Endodermal cell (in vitro differentiated cells): ENCODE measurements around the gene PCBP4. TPM values are rescaled to one million over a fixed set of nuclear protein-coding genes. Genes with fewer than 3 reads are reported as not detected.

Experiments used
- DNase-seq: peaks from one replicate; pipeline ENCODE4 v3.0.0-alpha.2; 2017
- H3K27ac ChIP-seq: 2 replicates; pipeline ENCODE4 v1.5.1; 2013; ENCODE audit warnings: mild to moderate bottlenecking, low read depth, low read length, moderate library complexity
- H3K27me3 ChIP-seq: 2 replicates; pipeline ENCODE4 v1.6.1; 2013; ENCODE audit warnings: mild to moderate bottlenecking, low read length, moderate library complexity; ENCODE audit not compliant: insufficient read depth, control insufficient read depth, poor library complexity, severe bottlenecking
- H3K36me3 ChIP-seq: 2 replicates; pipeline ENCODE4 v1.7.0; 2013; ENCODE audit warnings: mild to moderate bottlenecking, low read length, moderate library complexity; ENCODE audit not compliant: control insufficient read depth, insufficient read depth
- H3K4me1 ChIP-seq: one replicate; pipeline ENCODE4 v1.7.0; 2013; ENCODE audit warnings: low read length; ENCODE audit not compliant: control insufficient read depth, insufficient read depth
- H3K4me3 ChIP-seq: 2 replicates; pipeline ENCODE4 v1.5.1; 2013; ENCODE audit warnings: mild to moderate bottlenecking, low read length, moderate library complexity
- H3K9ac ChIP-seq: 2 replicates; pipeline ENCODE4 v1.6.1; 2013; ENCODE audit warnings: mild to moderate bottlenecking, low read length, moderate library complexity; ENCODE audit not compliant: poor library complexity, severe bottlenecking; ENCODE audit errors: extremely low read depth
- H3K9me3 ChIP-seq: 2 replicates; pipeline ENCODE4 v1.6.1; 2013; ENCODE audit warnings: mild to moderate bottlenecking, low read length, moderate library complexity; ENCODE audit not compliant: control insufficient read depth
- H3K27ac Mint-ChIP-seq: 2 replicates; pipeline ENCODE4 v1.8.0; 2020; ENCODE audit warnings: mixed read lengths
- H3K27me3 Mint-ChIP-seq: 2 replicates; pipeline ENCODE4 v1.8.0; 2021; ENCODE audit warnings: mild to moderate bottlenecking, mixed read lengths; ENCODE audit not compliant: insufficient read depth
- H3K36me3 Mint-ChIP-seq: 2 replicates; pipeline ENCODE4 v1.8.0; 2020; ENCODE audit warnings: low read depth, mixed read lengths
- H3K4me1 Mint-ChIP-seq: 2 replicates; pipeline ENCODE4 v1.8.0; 2020; ENCODE audit warnings: mixed read lengths
- H3K4me3 Mint-ChIP-seq: 2 replicates; pipeline ENCODE4 v1.8.0; 2020; ENCODE audit warnings: mild to moderate bottlenecking, moderate library complexity, mixed read lengths
- H3K9me3 Mint-ChIP-seq: 2 replicates; pipeline ENCODE4 v1.8.0; 2020; ENCODE audit warnings: mild to moderate bottlenecking, mixed read lengths
- WGBS, 2 experiments: methylation state at CpG; one replicate each; pipeline versions ENCODE4 v1.1.5 to v1.1.7; 2013; ENCODE audit warnings: missing lambda C conversion rate in 2 of 2, mixed read lengths in 1 of 2; ENCODE audit not compliant: insufficient coverage in 1 of 2, insufficient read length in 1 of 2; 5-methylcytosine and 5-hydroxymethylcytosine counted together
- total RNA-seq, 2 donors: library from RNA; stranded (reverse); fragmentation: NEBNext Ultra II Directional in 1 of 2; extraction: Animal tissue kit (Norgen Biotek cat#: 25700) in 1 of 2; gene quantifications; 2 replicates in 1 of 2; 3 replicates in 1 of 2; pipeline ENCODE4 v1.2.1, GENCODE V29; 2021
- TF ChIP-seq, protein P1 (sequence below): fragments of 200-600 bp; sonication (generic); conservative IDR thresholded peaks from 2 replicates; pipeline ENCODE4 v1.5.0; 2021; ENCODE audit warnings: antibody characterized with exemption, mild to moderate bottlenecking

PCBP4 gene
- total RNA-seq, 2 donors from 2014 or later = 54.1 to 68.1 TPM

DNA sequence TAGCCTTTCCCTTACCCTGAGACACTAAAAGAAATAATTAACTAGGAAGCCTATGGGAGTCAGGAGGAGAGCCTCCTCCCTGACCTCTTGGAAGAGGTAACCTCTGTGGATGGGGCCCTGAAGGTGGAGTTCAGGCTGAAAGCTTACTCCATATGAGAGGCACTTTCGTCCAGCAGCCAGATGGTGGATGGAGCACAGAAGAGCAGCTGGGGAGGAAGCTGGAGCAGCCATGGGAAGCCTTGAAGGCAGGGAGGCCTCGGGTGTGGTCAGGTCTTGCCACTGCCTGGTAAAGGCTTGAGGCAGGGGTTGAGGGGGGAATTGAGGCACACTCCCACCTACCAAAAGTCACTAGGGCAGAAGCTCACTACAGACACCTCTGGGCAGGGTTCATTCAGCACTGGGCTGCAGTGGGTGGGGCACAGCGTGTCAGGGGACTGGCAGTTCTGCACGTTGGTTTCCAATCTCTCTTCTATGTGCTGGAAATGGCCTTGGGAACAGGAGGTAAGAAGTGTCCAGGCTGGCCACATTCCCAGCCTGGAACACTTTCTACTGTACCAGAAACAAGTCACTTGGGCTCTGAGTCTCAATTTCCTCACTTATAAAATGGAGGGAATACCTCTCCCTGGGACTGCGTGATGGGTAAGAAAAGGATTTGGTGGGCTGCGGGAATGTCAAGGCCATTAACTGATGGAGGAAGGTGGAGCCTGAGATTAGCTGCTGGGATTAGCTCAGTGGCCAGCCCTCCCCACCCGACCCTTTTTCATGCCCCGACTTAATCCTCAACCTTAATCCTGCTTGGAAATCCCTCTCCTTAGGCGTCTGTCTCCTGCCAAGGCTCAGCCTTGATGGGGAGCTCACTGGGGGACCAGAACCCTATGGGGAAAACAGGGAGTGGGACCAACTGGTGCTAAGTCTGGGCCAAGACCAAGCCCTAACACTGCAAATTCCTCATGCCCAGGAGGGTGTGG is 5.4 kb downstream of the PCBP4 start:
- Mint-ChIP-seq H3K9me3 (no peaks in the 10 kb centered on the region), H3K27me3 (no peaks in the 10 kb centered on the region), H3K4me3 (no peak overlapping the region), H3K36me3 (peaks cover 13% of the 10 kb centered on the region), H3K4me1 (peaks cover 22% of the 10 kb centered on the region), H3K27ac (no peak overlapping the region)
- TF ChIP-seq, protein P1, sequence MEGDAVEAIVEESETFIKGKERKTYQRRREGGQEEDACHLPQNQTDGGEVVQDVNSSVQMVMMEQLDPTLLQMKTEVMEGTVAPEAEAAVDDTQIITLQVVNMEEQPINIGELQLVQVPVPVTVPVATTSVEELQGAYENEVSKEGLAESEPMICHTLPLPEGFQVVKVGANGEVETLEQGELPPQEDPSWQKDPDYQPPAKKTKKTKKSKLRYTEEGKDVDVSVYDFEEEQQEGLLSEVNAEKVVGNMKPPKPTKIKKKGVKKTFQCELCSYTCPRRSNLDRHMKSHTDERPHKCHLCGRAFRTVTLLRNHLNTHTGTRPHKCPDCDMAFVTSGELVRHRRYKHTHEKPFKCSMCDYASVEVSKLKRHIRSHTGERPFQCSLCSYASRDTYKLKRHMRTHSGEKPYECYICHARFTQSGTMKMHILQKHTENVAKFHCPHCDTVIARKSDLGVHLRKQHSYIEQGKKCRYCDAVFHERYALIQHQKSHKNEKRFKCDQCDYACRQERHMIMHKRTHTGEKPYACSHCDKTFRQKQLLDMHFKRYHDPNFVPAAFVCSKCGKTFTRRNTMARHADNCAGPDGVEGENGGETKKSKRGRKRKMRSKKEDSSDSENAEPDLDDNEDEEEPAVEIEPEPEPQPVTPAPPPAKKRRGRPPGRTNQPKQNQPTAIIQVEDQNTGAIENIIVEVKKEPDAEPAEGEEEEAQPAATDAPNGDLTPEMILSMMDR = no peak
- Histone ChIP-seq H3K4me3 (no peak overlapping the region), H3K9ac (no peak overlapping the region), H3K27ac (no peak overlapping the region), H3K4me1 (peaks cover 21% of the 10 kb centered on the region), H3K9me3 (no peaks in the 10 kb centered on the region), H3K36me3 (peaks cover 54% of the 10 kb centered on the region), H3K27me3 (no peaks in the 10 kb centered on the region)
- DNase-seq = peak; percentile 58
- WGBS, 2 experiments = 69 to 85% methylated on average over 6 to 9 of the region's 9 CpGs

DNA sequence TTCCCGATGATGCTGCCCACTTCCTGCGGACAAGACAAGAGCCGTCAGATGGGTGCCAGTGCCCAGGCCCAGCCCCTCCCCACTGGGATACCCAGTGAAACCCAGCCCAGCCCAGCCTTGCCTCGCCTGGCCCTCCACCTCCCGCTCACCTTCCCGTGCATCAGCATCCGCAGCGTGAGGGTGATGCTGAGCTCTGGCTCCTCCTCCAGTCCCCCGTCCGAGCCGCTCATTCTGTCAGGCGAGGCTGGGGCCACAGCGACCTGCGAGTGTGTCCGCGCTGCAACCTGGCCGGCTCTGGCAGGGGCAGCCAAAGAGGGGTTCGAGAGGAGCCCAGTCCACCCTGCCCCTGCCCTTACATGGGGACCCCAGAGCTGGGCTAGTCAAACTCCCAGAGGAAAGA is 6.2 kb downstream of the PCBP4 start:
- H3K4me3 Mint-ChIP-seq = no peak overlapping the region

DNA sequence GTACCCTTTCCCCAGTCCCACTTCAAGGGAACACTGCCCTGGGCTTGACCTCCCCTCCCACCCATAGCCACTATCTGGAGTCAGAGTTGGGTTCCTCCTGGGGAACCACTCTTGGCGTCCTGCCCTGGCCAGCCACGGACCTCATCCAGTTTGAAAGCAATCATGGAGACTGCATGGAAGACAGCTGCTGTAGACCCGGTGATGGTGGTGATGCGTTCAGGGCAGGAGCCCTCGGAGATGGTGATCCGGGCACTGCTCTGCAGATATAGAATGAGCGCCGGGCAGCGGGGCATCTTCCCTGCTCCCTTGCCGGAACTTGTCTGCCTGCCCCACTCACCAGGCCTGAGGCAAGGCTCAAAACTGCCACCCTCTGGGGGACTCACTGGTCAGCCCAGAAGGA is 6.9 kb downstream of the PCBP4 start:
- Histone ChIP-seq H3K27ac (no peak overlapping the region), H3K9ac (no peak overlapping the region), H3K9me3 (no peaks in the 10 kb centered on the region), H3K4me3 (no peak overlapping the region), H3K27me3 (peaks cover 4% of the 10 kb centered on the region), H3K4me1 (peaks cover 14% of the 10 kb centered on the region), H3K36me3 (peaks cover 59% of the 10 kb centered on the region)
- TF ChIP-seq, protein P1 = no peak
- Mint-ChIP-seq H3K4me1 (peaks cover 17% of the 10 kb centered on the region), H3K9me3 (no peaks in the 10 kb centered on the region), H3K36me3 (peaks cover 13% of the 10 kb centered on the region), H3K27me3 (peaks cover 7% of the 10 kb centered on the region), H3K4me3 (no peak overlapping the region), H3K27ac (no peak overlapping the region)
- 93 to 94% methylated on average over 8 to 10 of the region's 10 CpGs for WGBS, 2 experiments
- no peak for DNase-seq

More for the DNA sequence above, 6.2 kb downstream of the PCBP4 start:
- 90 to 95% methylated on average over 13 to 18 of the region's 18 CpGs for WGBS, 2 experiments
- TF ChIP-seq, protein P1 = no peak
- Histone ChIP-seq H3K36me3 (peaks cover 59% of the 10 kb centered on the region), H3K4me3 (no peak overlapping the region), H3K4me1 (peaks cover 14% of the 10 kb centered on the region), H3K9me3 (no peaks in the 10 kb centered on the region), H3K27me3 (no peaks in the 10 kb centered on the region), H3K9ac (no peak overlapping the region), H3K27ac (no peak overlapping the region)
- Mint-ChIP-seq H3K27ac (no peak overlapping the region), H3K27me3 (peaks cover 5% of the 10 kb centered on the region), H3K36me3 (peaks cover 13% of the 10 kb centered on the region), H3K9me3 (no peaks in the 10 kb centered on the region), H3K4me1 (peaks cover 22% of the 10 kb centered on the region)
- no peak for DNase-seq
